H9 (cell line): Measurements from ENCODE around the gene CAMK2B. TPM values are rescaled to one million over a fixed set of nuclear protein-coding genes. Genes with fewer than 3 reads are reported as not detected.

Experiments
- DNase-seq: peaks from one replicate; pipeline ENCODE4 v3.0.0-alpha.2; 2017
- H2AFZ ChIP-seq: one replicate; pipeline ENCODE4 v1.6.1; 2013; ENCODE audit warnings: mild to moderate bottlenecking, low read length, control low read depth, moderate library complexity
- H2AK5ac ChIP-seq: 2 replicates; pipeline ENCODE4 v1.6.1; 2013; ENCODE audit warnings: low read length, control low read depth, mixed read lengths; ENCODE audit not compliant: insufficient read length
- H2BK120ac ChIP-seq: one replicate; pipeline ENCODE4 v1.6.1; 2013; ENCODE audit warnings: low read depth, mild to moderate bottlenecking, low read length, control low read depth, inconsistent platforms; ENCODE audit not compliant: poor library complexity, severe bottlenecking
- H2BK12ac ChIP-seq: 2 replicates; pipeline ENCODE4 v1.6.1; 2013; ENCODE audit warnings: low read length, control low read depth, mixed read lengths, low read depth; ENCODE audit not compliant: insufficient read length
- H2BK15ac ChIP-seq: 2 replicates; pipeline ENCODE4 v1.6.1; 2013; ENCODE audit warnings: low read depth, low read length, control low read depth
- H2BK20ac ChIP-seq: one replicate; pipeline ENCODE4 v1.6.1; 2013; ENCODE audit warnings: low read depth, mild to moderate bottlenecking, low read length, control low read depth, inconsistent platforms; ENCODE audit not compliant: poor library complexity, severe bottlenecking
- H2BK5ac ChIP-seq: 2 replicates; pipeline ENCODE4 v1.6.1; 2013; ENCODE audit warnings: low read length, control low read depth, mixed read lengths; ENCODE audit not compliant: insufficient read length
- H3K14ac ChIP-seq: 2 replicates; pipeline ENCODE4 v1.6.1; 2013; ENCODE audit warnings: low read length, control low read depth; ENCODE audit not compliant: insufficient read depth
- H3K18ac ChIP-seq: 2 replicates; pipeline ENCODE4 v1.6.1; 2013; ENCODE audit warnings: low read depth, mild to moderate bottlenecking, mixed read lengths, low read length, control low read depth; ENCODE audit not compliant: insufficient read length
- H3K23ac ChIP-seq: 2 replicates; pipeline ENCODE4 v1.6.1; 2013; ENCODE audit warnings: low read length, control low read depth, mixed read lengths, low read depth; ENCODE audit not compliant: insufficient read length
- H3K23me2 ChIP-seq: 2 replicates; pipeline ENCODE4 v1.6.1; 2013; ENCODE audit warnings: low read depth, mild to moderate bottlenecking, mixed read lengths, low read length, control low read depth; ENCODE audit not compliant: insufficient read length, poor library complexity, severe bottlenecking
- H3K27ac ChIP-seq: 2 replicates; pipeline ENCODE4 v1.5.1; 2013; ENCODE audit warnings: low read length, control low read depth, mixed read lengths, low read depth; ENCODE audit not compliant: insufficient read length
- H3K27me3 ChIP-seq: 2 replicates; pipeline ENCODE4 v1.6.1; 2013; ENCODE audit warnings: low read length, control low read depth, inconsistent platforms; ENCODE audit not compliant: insufficient read depth
- H3K4ac ChIP-seq: 2 replicates; pipeline ENCODE4 v1.6.1; 2013; ENCODE audit warnings: low read depth, mild to moderate bottlenecking, control low read depth, inconsistent platforms, low read length, moderate library complexity
- H3K4me1 ChIP-seq: 2 replicates; pipeline ENCODE4 v1.6.1; 2013; ENCODE audit warnings: low read length, control low read depth, inconsistent platforms; ENCODE audit not compliant: insufficient read depth
- H3K4me2 ChIP-seq: 2 replicates; pipeline ENCODE4 v1.6.1; 2013; ENCODE audit warnings: low read length, control low read depth, mixed read lengths; ENCODE audit not compliant: insufficient read length, insufficient read depth
- H3K56ac ChIP-seq: 2 replicates; pipeline ENCODE4 v1.6.1; 2013; ENCODE audit warnings: low read depth, mild to moderate bottlenecking, mixed read lengths, low read length, control low read depth; ENCODE audit not compliant: insufficient read length
- H3K79me1 ChIP-seq: 2 replicates; pipeline ENCODE4 v1.6.1; 2013; ENCODE audit warnings: low read depth, mild to moderate bottlenecking, moderate library complexity, low read length, control low read depth, inconsistent platforms; ENCODE audit not compliant: insufficient read depth, poor library complexity, severe bottlenecking
- H3K79me2 ChIP-seq: 2 replicates; pipeline ENCODE4 v1.6.1; 2013; ENCODE audit warnings: low read length, control low read depth, inconsistent platforms; ENCODE audit not compliant: insufficient read depth
- H3K9ac ChIP-seq: 2 replicates; pipeline ENCODE4 v1.6.1; 2013; ENCODE audit warnings: low read length, control low read depth, mixed read lengths; ENCODE audit not compliant: insufficient read length; ENCODE audit errors: extremely low read depth
- H3K9me3 ChIP-seq: one replicate; pipeline ENCODE4 v1.6.1; 2013; ENCODE audit warnings: low read depth, low read length, inconsistent platforms; ENCODE audit not compliant: control insufficient read depth
- H3T11ph ChIP-seq: one replicate; pipeline ENCODE4 v1.6.1; 2013; ENCODE audit warnings: mild to moderate bottlenecking, low read length, control low read depth, inconsistent platforms
- H4K20me1 ChIP-seq: one replicate; pipeline ENCODE4 v1.6.1; 2013; ENCODE audit not compliant: control insufficient read depth, insufficient read length, insufficient read depth
- H4K5ac ChIP-seq: 2 replicates; pipeline ENCODE4 v1.6.1; 2013; ENCODE audit warnings: low read depth, mild to moderate bottlenecking, mixed read lengths, low read length, control low read depth; ENCODE audit not compliant: insufficient read length
- H4K8ac ChIP-seq: replicated peaks from 2 replicates; pipeline ENCODE4 v1.6.1; 2013; ENCODE audit warnings: low read length, control low read depth, mixed read lengths, low read depth; ENCODE audit not compliant: insufficient read length
- H4K91ac ChIP-seq: 2 replicates; pipeline ENCODE4 v1.6.1; 2013; ENCODE audit warnings: low read depth, mild to moderate bottlenecking, moderate library complexity, mixed read lengths, low read length, control low read depth; ENCODE audit not compliant: insufficient read length
- H3K27ac Mint-ChIP-seq, 3 experiments: 2 replicates in 2 of 3; 3 replicates in 1 of 3; pipeline ENCODE4 v1.8.0; 2020 to 2021; ENCODE audit warnings: mixed read lengths in 3 of 3, mild to moderate bottlenecking in 1 of 3, moderate library complexity in 1 of 3
- H3K27me3 Mint-ChIP-seq: 2 replicates; pipeline ENCODE4 v1.8.0; 2021; ENCODE audit warnings: low read depth, mild to moderate bottlenecking, moderate library complexity, mixed read lengths
- H3K36me3 Mint-ChIP-seq, 3 experiments: 2 replicates in 2 of 3; 3 replicates in 1 of 3; pipeline ENCODE4 v1.8.0; 2020 to 2021; ENCODE audit warnings: low read depth in 3 of 3, mixed read lengths in 3 of 3; ENCODE audit not compliant: insufficient read depth in 1 of 3
- H3K4me1 Mint-ChIP-seq, 2 experiments: 2 replicates each; pipeline ENCODE4 v1.8.0; 2020; ENCODE audit warnings: mixed read lengths in 2 of 2
- H3K4me3 Mint-ChIP-seq, 2 experiments: 2 replicates in 1 of 2; 3 replicates in 1 of 2; pipeline ENCODE4 v1.8.0; 2020 to 2021; ENCODE audit warnings: mild to moderate bottlenecking in 2 of 2, mixed read lengths in 2 of 2, moderate library complexity in 1 of 2
- H3K9me3 Mint-ChIP-seq, 2 experiments: 2 replicates in 1 of 2; 3 replicates in 1 of 2; pipeline ENCODE4 v1.8.0; 2020; ENCODE audit warnings: mild to moderate bottlenecking in 2 of 2, mixed read lengths in 2 of 2, moderate library complexity in 1 of 2
- CTCF ChIP-seq: fragments of 200-600 bp; sonication (generic); conservative IDR thresholded peaks from 3 replicates; pipeline ENCODE4 v1.8.0; 2021; ENCODE audit warnings: antibody characterized with exemption, mild to moderate bottlenecking
- total RNA-seq: library from RNA; stranded (reverse); gene quantifications from 2 replicates; pipeline ENCODE4 v1.2.1, GENCODE V29; 2021

CAMK2B gene
- total RNA-seq, 1 experiment from 2014 or later: 0.17 TPM

DNA sequence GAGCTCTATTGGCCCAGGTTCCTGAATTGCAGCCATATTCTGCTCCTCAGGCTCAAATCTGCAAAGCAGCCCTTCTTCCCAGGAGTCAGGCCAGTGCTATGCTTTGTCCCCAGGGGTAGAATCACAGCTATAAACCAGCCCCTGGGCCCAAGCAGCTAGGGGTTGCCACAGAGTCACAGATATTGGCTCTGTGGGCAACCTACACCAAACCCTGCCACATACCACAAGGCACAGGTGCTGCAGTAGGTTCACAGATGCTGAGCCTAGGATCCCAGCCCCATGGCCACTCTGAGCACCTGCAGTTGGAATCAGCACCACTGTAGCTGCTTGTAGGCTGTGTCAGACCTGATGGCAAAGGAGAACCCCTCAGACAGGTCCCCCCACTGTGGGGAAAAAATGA lies 43.1 kb upstream of the CAMK2B start:
- no peak for TF ChIP-seq CTCF
- Histone ChIP-seq H2BK5ac (no peak overlapping the region), H2BK15ac (no peak overlapping the region), H3K56ac (no peak overlapping the region), H2AFZ (no peak overlapping the region), H3K27me3 (no peaks in the 10 kb centered on the region), H2AK5ac (no peak overlapping the region), H3K4me2 (no peak overlapping the region), H2BK12ac (no peak overlapping the region), H3K79me1 (no peaks in the 10 kb centered on the region), H3K9ac (no peak overlapping the region), H3K23me2 (no peaks in the 10 kb centered on the region), H4K8ac (no peak overlapping the region), H3K27ac (no peak overlapping the region), H3K79me2 (no peaks in the 10 kb centered on the region), H4K91ac (no peak overlapping the region), H2BK120ac (no peak overlapping the region), H3T11ph (no peak overlapping the region), H3K18ac (no peak overlapping the region), H4K20me1 (no peaks in the 10 kb centered on the region), H3K9me3 (no peaks in the 10 kb centered on the region), H4K5ac (no peak overlapping the region), H3K14ac (no peak overlapping the region), H3K4me1 (no peaks in the 10 kb centered on the region), H2BK20ac (no peak overlapping the region), H3K4ac (no peak overlapping the region), H3K23ac (no peak overlapping the region)
- no peaks in the 10 kb centered on the region for H3K9me3 Mint-ChIP-seq
- H3K4me1 Mint-ChIP-seq: peaks cover 3 to 9% of the 10 kb centered on the region in 2 experiments; a peak in 1 of 4 replicates
- DNase-seq: no peak
- peaks cover 16% of the 10 kb centered on the region for H3K27me3 Mint-ChIP-seq
- no peak overlapping the region for H3K4me3 Mint-ChIP-seq
- no peaks in the 10 kb centered on the region for H3K36me3 Mint-ChIP-seq
- H3K27ac Mint-ChIP-seq: no peak overlapping the region
